HG03139 (cell line): ENCODE results near the gene GRIK5.

Experiments used
- ATAC-seq: cut with Tn5 transposase; IDR thresholded peaks from one replicate; pipeline ENCODE4 v1.9.1; 2021; ENCODE audit not compliant: unreplicated experiment

The GRIK5 gene

DNA sequence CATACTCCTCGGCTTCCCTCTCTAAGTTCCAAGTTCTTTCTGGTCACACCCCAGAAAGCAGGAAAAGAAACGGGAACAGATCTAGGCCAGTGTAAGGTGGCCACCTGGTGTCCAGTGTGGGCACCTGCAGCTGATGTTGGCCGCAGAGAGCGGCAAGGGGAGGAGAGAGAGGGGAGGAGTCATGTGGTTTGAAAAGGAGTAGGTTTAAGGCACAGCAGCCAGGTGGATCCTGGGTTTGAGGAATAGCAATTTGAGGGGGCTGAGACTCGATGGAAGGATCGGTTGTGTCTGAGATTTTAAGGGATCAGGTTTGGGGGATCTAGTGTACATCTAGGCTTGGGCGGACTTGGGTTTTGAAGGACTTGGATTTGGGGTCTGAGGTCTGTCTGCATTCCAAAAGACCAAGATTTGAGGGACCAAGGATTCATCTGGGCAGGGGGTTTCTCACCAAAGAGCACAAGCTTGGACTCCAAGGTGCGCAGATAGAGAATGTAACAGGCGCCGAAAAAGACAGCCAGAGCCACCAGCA lies 112.1 kb downstream of the GRIK5 start:
- ATAC-seq: no peak

DNA sequence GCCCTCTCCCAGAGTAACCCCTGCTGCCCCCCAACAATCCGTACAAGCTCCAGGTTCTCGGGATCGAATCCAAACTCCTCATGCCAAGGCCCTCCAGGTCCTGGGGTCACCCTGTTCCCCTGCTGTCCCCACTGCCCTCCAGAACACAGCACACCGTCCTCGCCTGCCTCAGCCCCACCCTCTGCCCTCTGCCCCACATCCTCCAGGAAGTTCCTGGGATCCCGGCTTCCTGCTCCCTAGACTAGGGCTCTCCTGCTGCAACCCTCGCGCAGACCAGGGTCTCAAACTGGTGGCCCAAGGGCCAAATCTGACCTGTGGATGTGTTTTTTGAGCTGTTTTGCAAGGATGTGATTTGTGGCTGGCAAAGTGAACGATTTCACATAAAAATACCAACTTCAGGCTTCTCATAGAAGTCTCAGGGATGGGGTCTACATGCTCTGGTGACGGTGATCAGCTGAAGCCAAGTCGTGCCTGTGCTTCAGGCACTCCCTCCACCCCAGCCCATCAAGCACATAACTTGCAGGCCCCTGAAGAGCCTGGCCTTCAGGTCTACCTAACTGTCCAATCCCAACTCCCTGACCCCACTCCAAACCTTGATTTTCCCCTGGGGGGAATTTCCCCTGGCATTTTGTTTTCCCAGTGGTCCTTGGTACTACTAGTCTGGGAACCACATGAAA lies 112.7 kb downstream of the GRIK5 start:
- no peak for ATAC-seq

DNA sequence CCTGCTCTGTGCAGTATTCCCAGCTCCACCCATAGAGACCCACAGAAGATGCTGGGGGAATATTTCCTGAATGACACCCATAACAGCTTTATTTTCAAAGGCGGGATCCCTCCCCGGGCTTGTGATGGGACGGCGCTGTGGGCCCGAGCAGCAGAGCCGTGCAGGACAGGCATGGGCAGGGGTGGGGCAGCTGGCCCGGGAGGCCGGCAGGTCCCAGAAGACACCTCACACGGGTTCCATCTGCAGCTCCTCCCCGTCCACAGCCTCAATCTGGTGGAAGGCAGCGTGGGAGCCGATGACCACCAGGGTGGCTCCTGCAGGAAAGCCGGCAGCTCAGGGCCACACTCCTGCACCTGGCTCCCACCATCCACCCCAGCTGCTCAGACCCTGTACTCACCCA lies 113.4 kb downstream of the GRIK5 start:
- ATAC-seq: no peak

DNA sequence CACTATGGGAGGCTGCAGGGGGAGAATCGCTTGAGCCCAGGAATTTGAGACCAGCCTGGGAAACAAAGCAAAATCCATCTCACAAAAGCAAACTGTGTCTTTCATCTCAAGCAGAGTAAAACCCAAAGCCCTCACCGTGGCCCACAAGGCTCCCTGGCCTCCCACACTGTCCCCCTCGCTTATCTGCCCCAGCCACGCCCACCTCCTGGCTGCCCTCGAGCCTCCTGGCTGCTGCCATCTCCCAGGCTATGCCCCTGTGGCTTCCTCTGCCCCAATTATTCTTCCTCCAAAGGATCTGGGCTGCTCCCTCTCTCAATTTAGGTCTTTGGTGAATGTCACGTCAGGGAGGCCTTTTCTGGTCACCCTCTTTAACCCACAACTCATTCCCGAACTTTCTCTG lies 114.5 kb downstream of the GRIK5 start:
- ATAC-seq: no peak

DNA sequence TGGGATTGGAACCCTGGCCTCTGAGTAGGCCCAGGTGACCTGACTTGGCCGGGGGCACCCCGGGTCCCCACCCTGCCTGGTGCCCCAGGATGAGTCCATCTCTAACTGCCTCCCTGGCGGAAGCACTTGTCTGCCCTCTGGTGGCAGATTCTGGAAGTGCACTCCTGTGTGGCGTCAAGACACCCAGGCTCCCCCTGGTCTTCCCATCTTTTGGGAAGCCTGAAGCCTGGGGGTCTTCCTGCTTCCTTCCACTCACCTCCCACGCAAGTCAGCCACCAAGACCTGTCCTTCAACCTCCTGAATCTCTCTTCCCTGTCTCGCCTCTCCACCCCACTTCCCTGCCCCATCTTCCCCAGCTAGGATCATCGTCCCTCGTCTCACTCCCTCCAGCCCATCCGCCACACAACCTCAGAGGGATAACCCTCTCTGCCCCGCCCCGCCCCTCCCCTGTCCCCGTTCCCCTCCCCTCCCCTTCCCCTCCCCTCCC lies 118.3 kb downstream of the GRIK5 start:
- ATAC-seq: no peak
